HG02642 (cell line): Measurements from ENCODE around the gene SNAPC4.
A peak's percentile ranks its signal among the peaks of the same experiment; 100 is the strongest.

Source experiments
- ATAC-seq: cut with Tn5 transposase; IDR thresholded peaks from one replicate; pipeline ENCODE4 v1.9.1; 2021; ENCODE audit warnings: mild to moderate bottlenecking; ENCODE audit not compliant: unreplicated experiment, poor library complexity

Gene SNAPC4

GRCh38 chr9:136373300-136374182, 26.4 kb downstream of the SNAPC4 start, which contains the start of gene CARD9:
Gene CARD9, minus strand, starts transcription at chr9:136373669. Its CDS starts 1,591 bp downstream, at chr9:136372078.
- ATAC-seq, result no peak

DNA sequence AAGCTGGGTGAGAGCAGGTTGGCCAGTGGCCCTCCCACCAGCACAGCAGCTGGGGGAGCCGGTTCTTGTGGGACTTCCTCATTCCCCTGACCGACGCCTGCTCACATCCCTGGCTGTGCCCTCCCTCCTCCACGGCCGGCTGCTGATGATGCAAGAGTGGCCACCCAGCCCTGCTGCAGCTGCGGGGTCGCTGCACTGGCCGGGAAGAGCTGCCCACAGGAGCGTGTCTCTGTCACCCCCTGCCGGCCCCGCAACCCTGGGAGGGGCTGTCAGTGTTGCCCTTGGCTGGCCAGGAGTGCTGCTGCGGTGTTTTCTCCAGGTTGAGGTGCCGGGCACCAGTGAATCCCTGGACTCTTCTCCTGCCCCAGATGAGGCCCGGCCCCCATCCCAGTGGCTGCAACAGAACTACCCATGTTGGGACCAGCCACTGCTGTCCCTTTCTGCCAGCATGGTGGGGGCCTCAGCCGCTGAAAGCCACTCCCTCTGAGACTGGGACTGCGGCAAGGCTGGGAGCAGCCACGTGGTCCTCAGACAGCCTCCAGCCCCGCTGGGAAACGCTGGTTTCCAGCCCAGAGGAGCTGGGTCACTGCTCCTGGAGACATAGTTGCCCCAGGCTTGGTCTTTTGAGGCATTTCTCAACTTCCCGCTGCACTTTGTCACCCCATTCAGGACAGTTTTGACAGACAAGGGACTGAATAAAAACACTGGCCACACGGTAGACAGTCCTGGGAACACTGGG, 27.2 kb downstream of the SNAPC4 start:
- no peak for ATAC-seq

DNA sequence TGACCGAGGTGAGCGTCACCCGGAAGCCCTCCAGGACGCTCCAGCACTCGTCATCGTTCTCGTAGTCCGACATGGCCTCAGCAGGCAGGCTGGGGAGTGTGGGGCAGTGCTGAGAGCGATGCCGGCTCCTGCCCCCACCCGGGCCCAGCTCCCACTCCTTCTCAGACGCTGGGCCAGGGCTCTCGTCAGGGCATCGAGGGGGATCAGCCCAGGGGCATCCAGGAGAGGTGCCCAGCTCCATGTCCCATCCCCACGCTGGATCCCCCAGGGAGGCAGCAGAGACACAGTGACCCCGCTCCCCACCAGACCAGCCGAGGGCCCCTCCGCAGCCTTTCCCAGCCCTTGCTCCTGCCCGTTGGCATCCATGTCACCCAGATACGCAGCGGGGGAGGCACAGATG, 28.0 kb downstream of the SNAPC4 start:
- no peak for ATAC-seq

DNA sequence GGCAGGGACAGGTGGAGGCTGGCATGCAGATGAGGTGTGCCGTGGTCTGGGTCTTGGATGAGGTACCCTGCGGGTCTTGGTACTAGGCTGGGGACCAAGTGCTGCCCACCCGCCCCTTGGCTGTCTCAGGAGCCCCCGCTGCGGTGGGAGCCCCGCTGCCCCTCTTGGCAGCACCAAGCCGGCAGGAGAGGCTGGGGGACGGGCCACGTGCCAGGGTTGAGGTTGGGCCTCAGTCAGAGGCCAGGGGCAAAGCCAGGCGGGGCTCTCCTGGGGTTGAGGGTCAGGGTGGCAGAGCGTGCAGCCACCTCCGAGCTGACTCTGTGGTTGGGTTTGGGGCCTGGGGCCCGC, 28.5 kb downstream of the SNAPC4 start:
- ATAC-seq, result no peak

DNA sequence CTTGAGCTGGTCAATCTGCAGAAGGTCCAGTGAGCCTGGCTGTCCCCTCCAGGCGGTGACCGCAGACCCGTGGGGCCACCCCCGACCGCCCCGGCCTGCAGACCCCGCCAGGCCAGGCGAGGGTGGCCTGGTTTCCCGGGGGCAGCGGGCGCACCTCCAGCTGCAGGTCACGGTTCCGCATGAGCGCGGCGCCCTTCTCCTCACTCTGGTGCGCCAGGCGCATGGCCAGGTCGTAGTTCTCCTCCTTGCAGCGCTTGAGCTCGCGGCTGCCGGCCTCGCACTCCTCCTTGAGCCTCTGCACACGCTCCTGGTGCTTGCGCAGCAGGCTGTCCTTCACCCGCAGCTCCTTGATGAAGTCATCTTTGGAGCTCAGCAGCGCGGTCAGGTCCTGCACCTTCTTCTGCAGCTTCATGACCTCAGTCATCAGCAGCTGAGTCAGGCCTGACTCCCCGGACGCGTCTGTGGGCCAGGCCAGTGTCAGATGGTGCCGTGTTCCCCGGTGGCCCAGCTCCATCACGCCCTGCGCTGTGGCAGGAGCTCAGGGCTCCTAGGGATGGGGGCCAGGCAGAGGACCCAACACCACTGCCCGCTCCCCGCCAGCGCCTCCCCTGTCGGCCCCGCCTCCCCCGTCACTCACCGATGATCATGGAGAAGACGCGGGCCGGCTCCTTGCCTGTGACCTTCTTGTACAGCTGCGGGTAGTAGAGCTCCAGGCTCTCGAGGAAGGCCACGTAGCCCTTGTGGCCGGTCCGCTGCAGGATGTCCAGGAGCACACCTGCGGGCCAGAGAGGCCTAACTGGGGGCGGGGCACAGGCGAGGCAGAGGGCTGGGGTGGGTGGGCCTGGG, 29.1 kb downstream of the SNAPC4 start:
- no peak for ATAC-seq

GRCh38 chr9:136370037-136370436, 29.9 kb downstream of the SNAPC4 start:
- ATAC-seq, result no peak

DNA sequence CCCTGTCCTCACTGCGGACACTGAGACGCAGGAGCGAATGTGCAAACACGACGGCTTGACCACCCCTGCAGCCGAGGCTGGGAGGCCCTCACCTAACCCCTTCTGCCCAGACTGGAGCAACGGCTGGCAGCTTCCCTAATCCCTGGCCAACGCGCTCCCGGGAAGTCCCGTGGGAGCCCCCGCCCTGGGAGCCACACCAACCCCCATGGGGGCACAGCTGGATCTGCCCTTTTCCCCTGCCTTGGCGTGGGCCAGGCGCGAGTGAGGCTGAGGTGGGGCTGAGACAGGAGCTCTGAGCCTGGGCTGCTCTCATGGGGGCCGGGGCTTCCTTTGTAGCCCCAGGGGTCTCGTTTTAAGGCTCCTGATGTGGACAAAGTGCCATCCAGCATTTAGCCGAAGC, 31.8 kb downstream of the SNAPC4 start:
- no peak for ATAC-seq

- no peak for ATAC-seq
These were observed 32.4 kb downstream of the SNAPC4 start for GRCh38 chr9:136367296-136368145.

- ATAC-seq, result no peak
These were observed 33.1 kb downstream of the SNAPC4 start for GRCh38 chr9:136366826-136367225.

DNA sequence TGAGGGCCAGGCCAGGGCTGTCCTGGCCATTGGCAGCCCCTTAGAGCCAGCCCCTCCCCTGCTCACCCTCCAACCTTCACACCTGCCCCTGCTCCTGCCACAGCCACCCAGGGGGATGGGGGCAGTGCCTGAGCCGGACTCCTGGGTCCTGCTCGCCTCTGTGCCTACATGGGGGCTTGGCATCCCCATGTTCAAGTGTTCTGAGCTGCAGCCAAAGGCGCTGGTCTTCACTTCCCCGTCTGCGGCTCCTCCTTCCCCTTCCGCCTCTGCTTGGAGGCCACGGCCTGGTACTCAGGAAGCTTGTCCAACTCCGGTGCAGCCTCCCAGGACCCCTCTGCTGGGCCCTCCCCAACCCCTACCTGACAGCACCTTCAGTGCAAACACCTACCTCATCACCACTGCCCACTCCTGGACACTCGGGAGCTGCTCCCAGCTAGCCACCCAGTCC, 34.2 kb downstream of the SNAPC4 start:
- ATAC-seq, result no peak

DNA sequence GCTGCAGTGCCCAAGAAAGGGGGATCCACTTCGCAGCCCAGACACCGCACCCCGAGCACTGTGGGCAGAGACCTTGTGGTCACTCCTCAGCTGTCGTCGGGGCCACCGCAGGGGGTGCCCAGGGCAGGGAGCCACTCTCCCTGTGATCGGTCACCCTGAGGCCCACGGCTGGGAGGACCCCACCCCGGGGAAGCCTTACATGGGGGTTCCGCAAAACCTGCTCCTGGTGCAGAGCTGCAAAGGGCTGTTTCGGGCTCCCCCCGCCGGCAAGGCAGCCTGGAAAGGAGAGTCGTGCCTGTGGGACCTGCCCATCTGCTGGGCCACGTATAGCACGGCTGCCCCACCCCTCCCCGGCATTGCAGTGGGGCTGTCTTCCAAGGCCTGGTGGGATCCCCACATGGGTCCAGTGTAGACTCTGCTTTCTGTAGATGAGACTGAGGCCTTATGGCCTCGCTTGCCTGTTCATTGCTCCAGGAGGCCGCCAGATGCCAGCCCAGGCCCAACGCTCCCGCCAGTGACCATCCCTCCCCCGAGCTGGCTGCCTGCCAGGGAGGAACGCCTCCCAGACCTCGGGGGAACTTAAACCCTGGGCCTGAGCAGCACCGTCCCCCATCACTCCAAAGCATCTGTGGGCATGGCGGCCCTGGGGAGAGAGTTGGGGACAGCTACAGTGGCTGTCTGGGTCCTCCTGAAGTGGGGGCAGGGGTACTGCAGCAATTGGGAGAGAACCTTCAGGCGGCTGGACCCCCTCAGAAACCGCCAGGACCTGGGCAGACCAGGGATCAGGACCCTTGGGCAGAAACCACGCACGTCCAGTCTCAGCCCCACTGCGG, 34.8 kb downstream of the SNAPC4 start:
- no peak for ATAC-seq

- peak; percentile 10 for ATAC-seq
These were observed 35.8 kb downstream of the SNAPC4 start for GRCh38 chr9:136363949-136364748.

- peak; percentile 78 for ATAC-seq
These were observed 36.6 kb downstream of the SNAPC4 start, which contains the start of gene DNLZ for GRCh38 chr9:136363106-136363948. Gene DNLZ, minus strand, starts transcription at chr9:136363744. Its CDS starts 30 bp downstream, at chr9:136363714.

DNA sequence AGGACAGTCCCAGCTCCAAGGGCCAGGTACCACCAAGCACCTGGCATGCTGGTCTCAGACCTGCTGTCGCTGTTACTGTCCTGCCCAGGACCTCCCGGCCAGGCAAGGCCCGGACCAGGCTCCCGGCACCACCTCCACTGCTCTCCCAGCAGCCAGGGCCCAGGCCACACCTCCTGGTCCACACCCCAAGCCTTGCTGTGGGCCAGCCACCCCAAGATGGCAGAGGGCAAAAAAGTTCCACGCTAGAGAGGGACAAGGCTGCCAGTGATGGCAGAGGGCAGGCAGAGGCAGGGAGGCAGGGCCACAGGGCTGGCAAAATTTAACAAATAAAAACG, 37.6 kb downstream of the SNAPC4 start:
- ATAC-seq, result no peak

DNA sequence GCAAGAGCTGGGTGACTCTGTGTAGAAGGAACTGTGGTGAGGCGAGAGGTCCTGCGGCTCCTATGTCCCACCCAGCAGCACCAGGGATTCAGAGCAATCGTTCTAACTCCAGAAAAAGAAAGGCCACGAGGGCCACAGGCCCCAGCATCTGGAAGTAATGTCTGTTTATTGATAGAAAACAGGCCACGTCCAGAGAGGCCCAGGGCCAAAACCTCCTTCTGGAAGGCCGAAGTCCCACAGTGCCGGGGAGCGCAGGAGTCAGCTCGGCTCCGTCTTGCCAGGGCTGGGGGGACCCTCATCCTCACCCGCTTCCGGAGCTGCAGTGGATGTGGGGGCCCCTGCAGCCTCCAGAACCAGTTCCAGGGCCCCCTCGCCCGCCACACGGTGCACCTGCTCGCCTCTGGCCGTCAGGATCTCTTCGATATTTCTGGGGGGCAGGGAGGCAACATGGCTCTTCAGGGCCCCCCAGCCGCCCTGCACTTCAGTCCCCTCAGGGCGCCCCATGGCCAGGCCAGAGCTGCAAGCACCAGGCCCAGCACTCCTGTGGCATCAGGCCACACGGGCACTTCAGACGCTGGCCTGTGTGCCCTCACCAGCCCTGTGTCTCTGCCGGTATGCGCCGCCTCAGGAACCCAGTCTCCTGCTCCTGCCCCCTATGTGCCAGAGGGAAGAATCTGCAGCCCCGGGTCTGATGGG, 38.1 kb downstream of the SNAPC4 start:
- ATAC-seq, result no peak

- no peak for ATAC-seq
These were observed 38.8 kb downstream of the SNAPC4 start for GRCh38 chr9:136361047-136361753.
